Inflammatory macrophage treated with lipopolysaccharide for 1 hour (primary cell): ENCODE results near the gene ODAD4.
"Not testable (repeated sequence)": the region's sequence is repeated elsewhere in the genome, so short reads cannot be mapped to it uniquely, and the experiment has no call there.

Experiments used
- DNase-seq, 2 donors: peaks; one replicate each; pipeline ENCODE4 v3.0.0-alpha.2; 2020 to 2022

ODAD4 gene

DNA sequence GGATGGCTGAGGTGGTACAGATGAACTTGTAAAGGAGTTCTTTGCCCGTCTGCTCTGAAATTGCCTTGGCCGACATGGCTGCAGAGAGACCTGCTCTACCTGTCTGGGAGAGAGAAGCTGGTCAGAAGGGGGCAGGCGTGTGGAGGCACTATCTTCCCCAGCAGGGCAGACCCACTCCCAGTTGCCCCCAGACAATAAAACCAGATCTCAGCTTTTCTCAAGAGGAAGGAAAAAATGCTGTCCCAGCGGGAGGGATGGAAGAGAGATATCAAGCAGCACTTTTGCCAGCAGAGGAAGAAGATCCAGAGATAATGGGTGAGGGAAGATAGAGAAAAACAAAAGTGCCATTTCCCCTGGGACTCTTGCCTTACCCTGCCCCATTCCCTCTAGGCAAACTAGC, 16.6 kb upstream of the ODAD4 start:
- DNase-seq, result no peak

DNA sequence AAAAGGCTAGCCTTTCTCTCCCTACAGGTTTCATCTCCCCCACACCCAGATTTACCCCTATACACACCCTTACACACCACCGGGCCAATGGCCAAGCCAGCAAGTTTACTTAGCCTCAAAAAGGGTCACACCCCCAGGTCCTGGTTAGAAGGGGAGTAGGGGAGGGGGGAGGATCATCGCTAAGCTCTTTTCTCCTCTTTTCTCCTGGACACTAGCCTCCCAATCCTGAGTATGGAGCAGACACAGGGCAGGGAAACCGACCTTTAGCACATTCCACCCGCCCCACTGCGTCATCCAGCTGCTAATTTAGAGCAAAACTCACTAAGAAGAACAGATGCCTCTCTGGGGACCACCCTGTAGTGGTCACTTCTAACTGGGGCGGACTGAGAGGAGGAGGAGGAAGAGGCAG, 16.1 kb upstream of the ODAD4 start:
- no peak for DNase-seq

DNA sequence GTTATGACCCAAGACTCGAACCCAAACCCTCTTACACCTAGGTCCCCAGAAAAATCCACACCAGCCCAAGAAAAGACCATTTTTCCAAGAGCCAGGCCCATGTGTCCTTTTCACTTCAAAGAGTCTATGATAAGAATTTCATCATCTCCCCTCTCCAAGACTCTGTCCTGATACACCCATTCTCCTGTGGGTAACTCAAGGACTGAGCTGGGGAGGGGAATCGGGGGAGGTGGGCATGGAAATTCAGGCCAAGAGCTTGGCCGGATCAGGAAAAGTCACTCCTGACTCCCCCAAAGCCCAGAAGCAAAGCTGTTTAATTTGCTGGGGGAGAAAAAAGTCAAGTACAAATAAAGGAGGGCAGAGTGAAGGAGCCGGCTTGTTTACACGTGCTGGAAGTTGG, 15.4 kb upstream of the ODAD4 start:
- DNase-seq, result no peak

DNA sequence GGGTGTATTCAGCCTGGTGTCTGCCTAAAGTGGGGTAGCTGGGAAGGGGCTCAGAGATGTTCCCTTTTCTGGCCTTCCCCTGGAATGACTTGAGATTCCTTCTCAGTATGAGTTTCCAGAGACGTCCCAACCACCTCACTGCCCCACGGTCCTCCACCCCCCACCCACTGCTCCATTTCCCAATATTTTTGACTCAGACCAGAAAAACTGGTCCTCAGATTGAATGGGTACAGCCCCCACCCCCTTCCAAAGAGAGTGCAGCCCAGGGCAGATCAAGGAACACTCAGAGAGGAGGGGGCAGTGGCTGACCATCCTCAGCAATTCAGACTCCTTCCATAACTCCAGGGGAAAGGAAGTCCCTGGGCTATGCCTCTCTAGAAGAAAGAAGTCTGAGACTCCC, 14.9 kb upstream of the ODAD4 start:
- no peak for DNase-seq

DNA sequence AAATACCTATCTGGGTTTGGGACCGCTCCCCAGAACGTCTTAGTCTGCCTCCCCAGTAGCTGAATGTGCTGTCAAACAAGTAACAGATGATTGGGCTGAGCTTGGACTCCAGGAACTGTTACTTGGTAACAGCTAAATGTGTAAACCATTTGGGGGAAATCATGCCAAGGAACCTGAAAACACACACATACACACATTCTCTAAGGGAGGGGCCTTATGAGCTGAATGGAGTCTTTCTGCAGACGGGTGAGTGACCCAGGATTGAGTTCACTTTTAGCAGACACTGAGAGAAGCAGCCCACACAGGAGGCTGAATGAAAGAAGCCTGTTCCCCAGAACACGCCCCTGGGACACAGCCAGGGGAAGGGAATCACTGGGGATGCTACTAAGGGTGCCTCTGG, 13.2 kb upstream of the ODAD4 start:
- DNase-seq, result no peak

DNA sequence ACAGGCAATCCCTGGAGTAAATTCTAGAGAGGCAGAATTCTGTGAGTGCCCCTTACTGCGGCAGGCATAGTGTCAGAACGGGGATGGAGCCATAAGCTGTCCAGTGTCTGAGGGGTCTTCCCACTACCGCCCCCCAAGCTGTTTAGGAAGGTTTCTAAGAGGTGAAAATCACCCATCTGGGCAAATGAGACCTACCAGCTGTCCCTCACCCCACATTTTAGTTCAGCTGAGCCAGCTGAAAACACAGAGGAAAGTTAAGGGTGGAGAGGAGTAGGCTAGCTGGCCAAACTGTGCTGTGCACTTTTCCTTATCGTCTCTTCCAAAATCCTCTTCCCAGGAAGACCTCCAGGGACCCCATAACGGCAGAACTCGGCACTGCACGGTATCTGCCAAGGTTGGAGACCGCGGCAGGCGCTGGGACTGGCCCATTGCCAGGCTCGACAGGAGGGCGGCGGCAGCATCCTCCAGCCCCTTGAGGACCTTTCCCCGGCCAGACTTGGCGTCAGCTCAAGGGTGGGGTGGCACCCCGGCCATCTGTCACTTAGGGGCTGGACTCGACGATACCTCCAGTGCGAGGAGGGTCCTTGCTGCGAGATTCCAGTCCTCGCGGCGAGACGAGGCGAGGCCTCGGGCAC, 12.6 kb upstream of the ODAD4 start:
- peak in 1 of 2 donors; percentile 5 for DNase-seq

DNA sequence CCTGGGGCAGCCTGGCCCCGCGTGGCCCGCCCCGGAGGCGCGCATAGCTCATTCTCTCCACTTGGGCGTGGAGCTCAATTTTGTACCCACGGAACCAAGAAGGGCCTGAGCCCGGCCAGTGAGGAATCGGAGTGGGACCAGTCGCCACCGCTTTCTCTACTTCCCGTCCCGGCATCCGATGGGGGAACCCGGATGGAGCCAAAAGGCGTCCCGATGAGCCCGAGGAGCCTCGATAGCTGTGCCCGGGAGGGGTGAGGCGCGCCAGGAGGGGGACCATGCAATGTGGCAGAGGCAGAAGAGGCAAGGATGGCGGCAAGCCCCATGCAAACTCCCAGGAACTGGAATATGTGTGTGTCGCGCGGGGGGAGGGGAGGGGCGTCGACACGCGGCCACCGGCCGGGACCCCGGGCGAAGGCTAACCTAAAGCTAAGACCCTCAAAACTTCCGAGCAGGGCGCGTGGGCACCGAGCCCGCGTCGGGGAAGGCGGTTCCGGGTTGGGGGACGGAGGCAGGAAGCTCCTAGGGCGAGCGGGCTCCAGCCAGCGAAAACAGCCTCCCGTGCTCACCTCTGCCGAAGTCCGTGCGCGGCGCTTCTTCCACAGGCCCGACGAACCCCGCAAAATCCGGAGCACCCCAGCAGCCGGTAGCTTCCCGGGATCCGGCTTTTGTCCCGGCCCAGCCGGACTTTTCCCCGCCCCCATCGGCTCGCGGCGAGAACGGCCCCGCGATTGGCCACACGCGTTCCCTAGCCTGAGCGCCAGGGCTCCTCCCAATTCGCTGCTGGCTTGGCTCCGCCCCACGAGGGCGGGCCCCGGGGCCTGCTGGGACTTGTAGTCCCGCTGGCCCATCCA, 11.9 kb upstream of the ODAD4 start, which contains the start of gene ACLY:
TSS of gene ACLY (minus strand) at position 638 of the 851 bp plus-strand sequence. CDS start 5,078 bp downstream, outside the sequence.
- DNase-seq, result peak; percentile 97 to 98

DNA sequence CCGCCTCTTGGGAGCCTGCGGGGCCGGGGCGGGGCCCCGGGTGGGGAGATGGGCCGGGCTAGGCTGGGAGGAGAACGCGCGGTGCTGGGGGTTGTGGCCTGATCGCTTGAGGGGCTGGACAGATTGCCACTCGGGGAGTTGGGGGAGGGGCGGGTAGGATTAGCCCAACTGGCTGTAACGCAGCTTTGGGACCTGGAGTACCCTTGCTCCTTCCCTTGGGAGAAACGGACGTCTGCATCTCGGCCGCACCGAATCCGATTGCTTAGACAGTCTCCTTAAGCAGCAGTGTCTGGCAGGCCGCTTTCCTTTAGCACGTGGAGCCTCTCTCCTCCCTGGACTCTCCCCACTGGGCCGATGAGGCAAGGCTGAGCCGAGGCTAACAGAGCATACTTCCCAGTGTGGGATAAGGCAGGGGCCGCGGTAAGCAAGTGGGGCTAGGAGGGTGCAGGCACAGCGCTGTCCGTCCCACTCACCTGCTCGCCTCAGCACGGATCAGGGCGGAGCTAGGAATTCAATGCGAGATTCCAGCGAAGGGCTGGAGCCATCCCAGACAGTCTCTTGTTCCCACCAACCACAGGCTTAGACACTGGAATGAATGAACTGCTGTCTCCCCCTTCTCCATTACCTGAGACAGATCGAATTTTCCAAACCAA, 11.1 kb upstream of the ODAD4 start:
- peak in 1 of 2 donors; percentile 57 for DNase-seq

DNA sequence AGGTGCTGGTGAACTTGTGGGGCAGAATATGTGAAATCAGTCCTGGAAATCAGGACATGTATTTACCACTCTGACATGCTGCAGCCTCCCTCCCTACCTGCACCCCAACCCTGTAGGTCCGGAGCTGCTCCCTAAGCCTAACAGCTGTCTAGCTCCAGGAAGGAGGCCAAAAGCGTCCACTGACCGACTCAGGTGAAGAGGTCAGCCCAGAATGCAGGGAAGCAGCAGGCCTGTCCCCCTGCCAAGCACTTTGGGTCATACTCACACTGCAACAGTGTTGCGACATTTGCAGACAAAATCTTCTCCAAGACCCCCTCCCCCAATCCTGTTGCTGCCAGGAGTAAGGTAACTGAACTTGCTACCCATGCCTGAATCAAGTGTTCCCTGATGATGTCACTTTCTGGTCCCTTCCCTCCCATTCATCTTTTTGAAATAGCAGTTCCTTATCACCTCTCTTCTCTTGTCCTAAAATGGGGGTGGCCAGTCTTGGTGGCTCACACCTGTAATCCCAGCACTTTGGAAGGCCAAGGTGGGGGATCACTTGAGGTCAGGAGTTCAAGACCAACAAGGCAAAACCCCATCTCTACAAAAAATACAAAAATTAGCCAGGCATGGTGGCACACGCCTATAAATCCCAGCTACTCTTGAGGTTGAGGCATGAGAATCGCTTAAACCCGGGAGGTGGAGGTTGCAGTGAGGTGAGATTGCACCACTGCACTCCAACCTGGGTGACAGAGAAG, 10.4 kb upstream of the ODAD4 start:
- DNase-seq, result no peak

DNA sequence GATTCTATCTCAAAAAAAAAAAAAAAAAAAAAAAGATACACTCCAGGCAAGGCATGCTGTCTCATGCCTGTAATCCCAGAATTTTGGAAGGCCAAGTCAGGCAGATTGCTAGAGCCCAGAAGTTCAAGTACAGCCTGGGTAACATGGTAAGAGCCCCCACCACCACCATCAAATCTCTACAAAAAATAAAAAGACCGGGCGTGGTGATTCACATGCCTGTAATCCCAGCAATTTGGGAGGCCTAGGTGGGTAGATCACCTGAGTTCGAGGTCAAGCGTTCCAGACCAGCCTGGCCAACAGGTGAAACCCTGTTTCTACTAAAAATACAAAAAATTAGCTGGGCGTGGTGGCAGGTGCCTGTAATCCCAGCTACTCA, 9.8 kb upstream of the ODAD4 start:
- DNase-seq, result no peak

DNA sequence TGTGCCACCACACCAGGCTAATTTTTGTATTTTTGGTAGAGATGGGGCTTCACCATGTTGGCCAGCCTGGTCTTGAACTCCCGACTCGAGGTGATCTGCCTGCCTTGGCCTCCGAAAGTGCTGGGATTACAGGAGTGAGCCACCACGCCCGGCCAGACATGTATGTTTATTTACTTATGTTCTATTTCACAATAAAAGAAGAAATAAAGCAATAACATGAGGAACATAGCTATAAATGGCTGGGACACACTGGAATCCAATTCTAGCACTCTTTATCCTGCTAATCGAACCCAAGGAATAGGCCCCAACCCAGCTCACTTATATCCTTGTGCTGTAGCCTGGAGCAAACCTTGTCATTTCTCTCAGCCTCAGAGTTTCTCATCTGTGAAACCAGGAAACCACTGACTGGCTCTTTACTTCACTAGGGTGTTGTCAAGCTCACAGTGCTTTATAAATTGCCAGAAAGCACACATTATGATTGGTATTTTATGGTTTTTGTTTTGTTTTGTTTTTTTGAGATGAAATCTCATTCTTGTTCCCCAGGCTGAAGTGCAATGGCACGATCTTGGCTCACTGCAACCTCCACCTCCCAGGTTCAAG, 4.3 kb upstream of the ODAD4 start:
- DNase-seq, result no peak

DNA sequence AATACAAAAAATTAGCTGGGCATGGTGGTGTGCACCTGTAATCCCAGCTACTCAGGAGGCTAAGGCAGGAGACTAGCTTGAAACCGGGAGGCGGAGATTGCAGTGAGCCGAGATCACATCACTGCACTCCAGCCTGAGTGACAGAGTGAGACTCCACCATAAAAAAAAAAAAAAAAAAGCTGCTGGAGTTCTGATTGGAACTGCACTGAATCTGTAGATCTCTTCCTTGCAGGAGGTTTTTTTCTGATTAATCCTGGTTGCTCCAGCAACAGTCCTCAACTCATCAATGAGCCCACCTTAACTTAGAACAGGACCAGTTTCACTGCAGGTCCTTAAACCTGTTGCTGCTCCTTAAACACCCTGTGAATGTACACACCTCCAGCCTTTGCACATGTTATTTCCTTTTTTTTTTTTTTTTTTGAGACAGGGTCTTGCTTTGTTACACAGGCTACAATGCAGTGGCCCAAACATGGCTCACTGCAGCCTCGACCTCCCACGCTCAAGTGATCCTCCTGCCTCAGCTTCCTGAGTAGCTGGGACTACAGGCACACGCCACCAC, 1.6 kb upstream of the ODAD4 start:
- DNase-seq, result no peak

DNA sequence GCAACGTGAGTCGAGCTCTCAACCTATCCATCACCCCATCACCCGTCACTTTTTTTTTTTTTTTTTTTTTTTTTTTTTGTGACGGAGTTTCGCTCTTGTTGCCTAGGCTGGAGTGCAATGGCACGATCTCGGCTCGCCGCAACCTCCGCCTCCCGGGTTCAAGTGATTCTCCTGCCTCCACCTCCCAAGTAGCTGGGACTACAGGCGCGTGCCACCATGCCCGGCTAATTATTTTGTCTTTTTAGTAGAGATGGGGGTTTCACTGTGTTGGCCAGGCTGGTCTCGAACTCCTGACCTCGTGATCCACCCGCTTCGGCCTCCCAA, 378 bp downstream of the ODAD4 start:
- DNase-seq, result not testable (repeated sequence)

DNA sequence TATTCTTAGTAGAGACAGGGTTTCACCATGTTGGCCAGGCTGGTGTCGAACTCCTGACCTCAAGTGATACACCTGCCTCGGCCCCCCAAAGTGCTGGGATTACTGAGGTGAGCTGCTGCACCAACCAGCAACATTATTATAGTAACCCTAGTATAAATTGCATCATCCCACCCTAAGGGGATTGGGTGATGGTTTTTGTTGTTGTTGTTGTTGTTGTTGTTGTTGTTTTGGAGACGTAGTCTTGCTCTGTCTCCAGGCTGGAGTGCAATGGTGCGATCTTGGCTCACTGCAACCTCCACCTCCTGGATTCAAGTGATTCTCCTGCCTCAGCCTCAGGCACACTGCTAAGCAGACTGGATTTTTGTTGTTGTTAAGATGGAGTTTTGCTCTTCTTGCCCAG, 1.3 kb downstream of the ODAD4 start:
- not testable (repeated sequence) for DNase-seq

DNA sequence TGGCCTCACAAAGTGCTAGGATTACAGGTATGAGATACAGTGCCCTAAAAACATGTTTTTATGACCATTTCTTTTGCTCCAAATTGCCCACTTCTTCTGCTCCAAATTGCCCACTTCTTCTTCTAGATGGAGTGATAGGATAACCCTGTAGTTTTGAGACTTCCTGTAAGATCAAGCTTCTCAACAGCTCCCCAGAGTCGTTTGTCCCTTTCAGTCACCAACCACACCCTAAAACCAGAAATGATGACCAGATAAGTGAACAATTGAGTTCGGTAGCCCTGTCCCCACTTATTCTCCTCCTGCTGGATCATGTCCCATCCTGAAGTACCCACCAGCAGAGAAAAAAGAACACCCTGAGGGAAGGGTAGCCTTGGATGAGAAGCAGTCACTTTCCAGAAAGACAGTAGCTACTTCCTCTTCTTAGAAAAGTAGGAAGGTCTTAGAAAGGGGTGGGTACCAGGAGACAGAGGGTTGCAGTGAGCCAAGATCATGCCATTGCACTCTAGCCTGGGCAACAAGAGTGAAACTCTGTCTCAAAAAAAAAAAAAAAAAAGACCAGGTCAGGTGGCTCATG, 2.5 kb downstream of the ODAD4 start:
- peak; percentile 51 to 65 for DNase-seq

DNA sequence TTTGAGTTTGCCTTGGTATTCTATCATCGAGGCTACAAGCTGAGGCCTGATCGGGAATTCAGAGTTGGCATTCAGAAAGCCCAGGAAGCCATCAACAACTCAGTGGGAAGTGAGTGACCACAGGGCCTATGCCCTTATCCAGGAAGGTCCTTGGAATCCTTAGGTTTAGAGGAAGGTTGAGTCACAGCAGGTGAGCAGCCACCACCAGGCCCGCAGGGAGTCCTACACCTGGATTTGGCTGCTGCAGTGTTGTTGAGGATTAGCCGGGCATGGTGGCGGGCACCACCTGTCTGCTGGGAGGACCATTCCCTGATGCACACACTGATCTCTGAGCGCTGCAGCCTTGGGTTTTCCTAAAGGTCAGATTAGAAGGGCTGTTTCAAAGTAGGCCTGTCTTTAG, 5.2 kb downstream of the ODAD4 start:
- DNase-seq, result no peak

DNA sequence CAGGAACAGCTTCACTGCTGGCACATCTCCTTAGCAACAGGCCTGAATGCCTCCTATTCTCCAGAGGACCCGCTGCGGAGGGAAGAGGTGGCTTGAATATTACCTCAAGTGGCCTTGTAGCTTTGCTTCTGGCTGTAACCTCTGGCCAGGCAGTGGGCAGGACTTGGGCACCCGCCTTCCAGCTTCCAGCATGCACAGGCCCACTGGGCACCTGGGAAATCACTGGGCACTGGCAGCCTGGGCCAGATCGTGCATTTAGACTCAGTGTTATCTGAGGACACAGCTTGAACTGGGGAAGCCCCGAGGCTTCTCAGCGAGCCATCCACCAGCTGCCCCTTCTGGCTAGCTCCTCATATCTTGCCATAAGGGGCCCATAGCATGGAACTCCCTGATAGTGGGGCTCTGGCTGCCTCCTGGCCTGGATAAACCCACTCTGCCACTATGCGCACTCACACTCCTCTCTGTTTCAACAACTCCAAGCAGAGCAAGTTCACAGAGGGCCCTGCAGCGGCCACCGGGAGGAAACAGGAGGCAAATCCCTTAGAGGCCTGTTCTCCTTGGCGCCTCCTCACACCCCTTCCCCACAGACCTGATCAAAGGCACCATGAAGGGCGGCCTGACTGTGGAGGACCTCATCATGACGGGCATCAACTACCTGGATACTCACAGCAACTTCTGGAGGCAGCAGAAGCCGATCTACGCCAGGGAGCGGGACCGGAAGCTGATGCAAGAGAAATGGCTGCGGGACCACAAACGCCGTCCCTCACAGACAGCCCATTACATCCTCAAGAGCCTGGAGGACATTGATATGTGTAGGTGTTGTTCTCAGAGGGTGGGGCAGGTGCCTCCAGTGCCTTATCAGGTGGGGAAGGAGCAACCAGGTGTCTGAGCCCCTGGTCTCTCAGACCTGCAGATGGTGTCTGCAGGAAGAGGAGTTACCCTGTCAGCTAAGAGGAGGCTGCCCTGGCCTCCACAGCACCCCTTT, 7.8 kb downstream of the ODAD4 start:
- DNase-seq, result no peak

DNA sequence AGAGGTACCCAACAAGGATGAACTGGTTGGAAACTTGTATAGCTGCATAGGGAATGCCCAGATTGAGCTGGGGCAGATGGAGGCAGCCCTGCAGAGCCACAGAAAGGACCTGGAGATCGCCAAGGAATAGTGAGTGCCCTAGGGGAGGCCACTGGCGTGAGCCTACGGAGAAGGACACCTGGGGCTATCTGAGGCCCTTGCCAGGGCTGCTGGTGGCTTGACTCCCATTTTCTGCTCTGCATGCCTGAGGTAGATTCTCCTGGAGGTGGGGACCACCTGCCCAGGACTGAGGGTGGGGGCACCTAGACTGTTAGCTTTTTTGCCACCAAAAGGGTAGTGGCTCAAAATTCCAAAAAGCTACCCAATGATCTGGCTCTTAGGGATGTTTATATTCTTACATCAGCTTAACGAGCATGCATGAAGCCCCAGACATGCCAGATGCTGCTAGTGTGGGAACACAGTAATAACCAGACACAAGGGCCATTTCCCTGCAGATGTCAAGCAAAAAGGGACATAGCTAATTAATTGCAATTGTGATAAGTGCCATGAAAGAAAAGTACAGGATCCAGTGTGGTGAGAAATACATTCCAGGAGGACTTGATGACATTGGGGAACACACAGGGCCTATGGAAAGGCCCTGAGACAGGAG, 8.8 kb downstream of the ODAD4 start:
- DNase-seq, result no peak

DNA sequence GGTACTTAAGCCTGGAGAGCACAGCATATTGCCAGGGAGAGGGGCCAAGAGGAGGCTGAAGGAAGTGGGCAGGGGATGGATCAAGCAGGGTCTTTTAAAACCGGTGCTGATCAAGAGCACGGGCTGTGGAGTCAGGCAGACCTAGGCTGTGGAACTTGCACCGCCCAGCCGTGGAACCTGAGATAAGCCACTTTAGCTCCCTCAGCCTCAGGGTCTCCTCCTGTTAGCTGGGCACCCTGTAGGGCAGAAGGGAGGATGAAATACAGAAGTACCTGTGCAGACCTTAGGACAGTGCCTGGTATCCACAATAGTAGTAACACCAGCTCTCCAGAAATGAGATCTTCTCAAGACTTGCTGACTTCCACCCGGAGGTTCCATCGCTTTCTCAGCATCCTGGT, 9.3 kb downstream of the ODAD4 start:
- DNase-seq, result no peak

DNA sequence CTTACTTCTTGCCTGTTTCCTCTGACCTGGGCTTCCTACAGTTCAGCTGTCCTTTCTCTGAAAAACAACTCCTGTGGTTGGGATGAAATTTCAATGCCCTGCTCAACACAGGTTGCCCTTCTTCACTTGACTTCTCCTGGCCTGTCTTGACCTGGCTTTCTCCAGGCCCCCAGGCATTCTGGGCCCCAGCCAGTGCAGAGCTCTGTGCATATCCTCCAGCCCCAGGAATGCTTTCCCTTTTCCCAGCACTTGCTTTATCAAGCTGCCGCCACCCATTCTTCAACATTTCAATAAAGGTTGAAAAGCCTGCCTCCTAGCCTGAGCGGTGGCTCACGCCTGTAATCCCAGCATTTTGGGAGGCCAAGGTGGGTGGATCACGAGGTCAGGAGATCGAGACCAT, 10.8 kb downstream of the ODAD4 start:
- no peak for DNase-seq
